ENCODE data around the gene SCN4A.
"Not testable (repeated sequence)": the region's sequence is repeated elsewhere in the genome, so short reads cannot be mapped to it uniquely, and the experiment has no call there.

The SCN4A gene

DNA sequence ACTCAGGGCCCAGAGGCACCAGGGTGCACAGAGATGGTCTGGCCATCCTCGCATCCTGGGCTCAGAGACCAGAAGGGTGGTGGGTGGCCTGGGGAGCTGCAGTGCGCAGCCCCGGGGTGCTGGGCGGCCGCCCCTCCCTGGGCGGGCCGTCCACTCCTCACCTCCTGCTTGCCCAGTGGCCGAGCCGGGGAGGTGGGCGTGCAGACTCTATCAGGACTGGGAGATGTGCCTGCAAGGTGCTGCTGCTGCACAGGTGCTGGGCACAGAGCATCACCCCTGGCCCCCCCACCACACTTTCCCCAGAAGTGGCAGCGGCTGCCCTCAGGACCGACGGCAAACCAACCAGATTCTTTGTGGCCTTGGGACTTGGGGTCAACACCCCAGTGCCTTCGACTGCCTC lies at the start of gene SCN4A:
Gene SCN4A, minus strand, starts transcription at position 123 of the 400 bp plus-strand sequence. Its CDS starts 77 bp downstream, at position 46.
- no peak within 1 kb of the TSS for H3K4me3 ChIP-seq (replicated peaks; ENCODE audit: low read depth, low read length)
- TF ChIP-seq, protein P1, sequence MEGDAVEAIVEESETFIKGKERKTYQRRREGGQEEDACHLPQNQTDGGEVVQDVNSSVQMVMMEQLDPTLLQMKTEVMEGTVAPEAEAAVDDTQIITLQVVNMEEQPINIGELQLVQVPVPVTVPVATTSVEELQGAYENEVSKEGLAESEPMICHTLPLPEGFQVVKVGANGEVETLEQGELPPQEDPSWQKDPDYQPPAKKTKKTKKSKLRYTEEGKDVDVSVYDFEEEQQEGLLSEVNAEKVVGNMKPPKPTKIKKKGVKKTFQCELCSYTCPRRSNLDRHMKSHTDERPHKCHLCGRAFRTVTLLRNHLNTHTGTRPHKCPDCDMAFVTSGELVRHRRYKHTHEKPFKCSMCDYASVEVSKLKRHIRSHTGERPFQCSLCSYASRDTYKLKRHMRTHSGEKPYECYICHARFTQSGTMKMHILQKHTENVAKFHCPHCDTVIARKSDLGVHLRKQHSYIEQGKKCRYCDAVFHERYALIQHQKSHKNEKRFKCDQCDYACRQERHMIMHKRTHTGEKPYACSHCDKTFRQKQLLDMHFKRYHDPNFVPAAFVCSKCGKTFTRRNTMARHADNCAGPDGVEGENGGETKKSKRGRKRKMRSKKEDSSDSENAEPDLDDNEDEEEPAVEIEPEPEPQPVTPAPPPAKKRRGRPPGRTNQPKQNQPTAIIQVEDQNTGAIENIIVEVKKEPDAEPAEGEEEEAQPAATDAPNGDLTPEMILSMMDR (IDR thresholded peaks at IDR 0.05; ENCODE audit: low read depth, low read length, missing control alignments) = no peak
- no peak for DNase-seq (ENCODE audit: extremely low read depth, low read depth)

DNA sequence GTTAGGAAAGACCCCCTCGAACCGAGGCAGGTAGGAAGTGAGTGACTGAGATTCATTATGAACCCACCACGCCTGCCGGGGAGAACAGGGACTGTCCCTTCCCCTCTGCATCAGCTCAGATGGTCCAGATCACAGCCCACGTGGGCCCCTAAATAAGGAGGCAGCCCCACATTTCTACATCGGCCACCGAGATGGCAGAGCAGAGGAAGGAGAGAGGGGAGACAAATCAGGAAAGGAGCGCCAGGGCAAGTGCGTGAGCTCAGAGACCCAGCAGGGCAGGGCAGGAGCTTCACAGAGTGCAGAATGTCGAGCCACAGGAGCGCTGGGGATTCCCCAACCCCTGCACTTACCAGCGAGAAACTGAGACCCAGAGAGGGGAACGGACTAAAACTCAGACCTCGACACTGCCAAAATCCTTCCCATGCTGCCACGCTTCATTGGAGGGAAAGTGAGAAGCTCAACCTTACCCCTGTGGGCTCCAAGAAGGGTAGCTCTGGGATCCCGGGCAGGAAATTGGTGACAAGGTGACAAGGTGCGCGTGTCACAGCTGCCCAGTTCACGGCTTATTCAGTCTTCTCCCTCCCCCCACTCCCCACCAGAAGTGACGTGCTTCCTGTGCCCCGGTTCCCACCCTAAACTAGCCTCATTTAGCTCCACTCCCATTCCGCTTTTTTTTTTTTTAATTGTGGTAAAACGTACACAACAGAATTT lies 47.5 kb upstream of the SCN4A start, which contains the start of gene ICAM2:
Gene ICAM2, minus strand, starts transcription at position 578 of the 711 bp plus-strand sequence. CDS start 13,942 bp downstream, outside the sequence.
- no peak for DNase-seq (ENCODE audit: extremely low read depth, low read depth)
- peak within 1 kb of the TSS; percentile 24 for H3K4me3 ChIP-seq (replicated peaks; ENCODE audit: low read depth, low read length)
- TF ChIP-seq, protein P1 (IDR thresholded peaks at IDR 0.05; ENCODE audit: low read depth, low read length, missing control alignments) = no peak

DNA sequence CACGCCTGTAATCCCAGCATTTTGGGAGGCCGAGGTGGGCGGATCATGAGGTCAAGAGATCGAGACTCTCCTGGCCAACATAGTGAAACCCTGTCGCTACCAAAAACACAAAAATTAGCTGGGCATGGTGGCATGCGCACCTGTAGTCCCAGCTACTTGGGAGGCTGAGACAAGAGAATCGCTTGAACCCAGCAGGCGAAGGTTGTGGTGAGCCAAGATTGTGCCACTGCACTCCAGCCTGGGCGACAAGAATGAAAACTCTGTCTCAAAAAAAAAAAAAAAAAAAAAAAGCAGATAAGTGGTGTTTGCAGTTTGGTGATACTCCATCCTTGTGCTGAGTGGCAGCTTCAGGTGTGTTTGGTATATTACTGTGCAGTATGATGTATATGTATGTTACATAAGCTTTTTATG lies 46.8 kb upstream of the SCN4A start:
- not testable (repeated sequence) for H3K4me3 ChIP-seq (replicated peaks; ENCODE audit: low read depth, low read length); DNase-seq (ENCODE audit: extremely low read depth, low read depth)

DNA sequence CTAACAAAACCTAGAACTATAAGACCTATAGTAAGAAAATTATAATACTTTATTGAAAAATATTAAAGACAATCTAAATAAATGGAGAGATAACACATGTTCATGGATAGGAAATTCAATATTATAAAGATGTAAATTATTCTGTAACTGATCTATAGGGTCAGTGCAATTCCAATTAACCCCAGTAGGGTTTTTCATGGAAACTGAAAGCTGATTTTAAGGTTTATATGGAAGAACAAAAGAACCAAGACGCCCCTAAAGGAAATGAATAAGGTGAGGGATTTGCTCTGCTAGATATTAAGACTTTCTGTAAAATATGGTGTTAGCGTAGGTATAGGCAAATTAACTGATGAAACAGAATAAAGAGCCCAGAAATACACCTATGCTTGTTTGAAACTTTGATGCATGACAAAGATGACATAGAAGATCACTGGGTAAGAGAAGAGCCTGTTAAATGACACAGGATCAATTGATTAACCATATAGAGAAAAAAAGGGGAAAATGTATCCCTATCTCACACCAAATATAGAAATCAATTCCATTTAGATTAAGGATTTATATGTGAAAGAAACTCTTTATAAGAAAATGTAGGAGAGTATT lies 44.8 kb upstream of the SCN4A start:
- H3K4me3 ChIP-seq (replicated peaks; ENCODE audit: low read depth, low read length) = no peak overlapping the region
- TF ChIP-seq, protein P1 (IDR thresholded peaks at IDR 0.05; ENCODE audit: low read depth, low read length, missing control alignments) = no peak
- no peak for DNase-seq (ENCODE audit: extremely low read depth, low read depth)

DNA sequence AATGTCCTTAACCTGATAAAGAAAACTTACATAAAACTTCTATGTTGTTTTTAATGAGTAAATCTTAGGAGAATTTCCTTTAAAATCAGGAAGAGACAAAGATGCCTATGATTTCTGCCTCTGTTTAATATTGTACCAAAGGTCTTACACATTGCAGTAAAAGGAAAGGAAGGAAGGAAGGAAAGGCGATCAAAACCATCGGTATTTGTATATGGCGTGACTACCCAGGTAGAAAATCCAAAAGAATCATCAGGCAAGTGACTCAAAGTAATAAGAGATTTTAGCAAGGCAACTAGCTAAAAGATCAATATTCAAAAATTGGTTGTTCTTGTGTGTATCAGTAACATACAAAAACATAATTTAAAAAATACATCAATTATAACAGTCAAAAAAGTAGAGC lies 44.3 kb upstream of the SCN4A start:
- TF ChIP-seq, protein P1 (IDR thresholded peaks at IDR 0.05; ENCODE audit: low read depth, low read length, missing control alignments) = no peak
- no peak for DNase-seq (ENCODE audit: extremely low read depth, low read depth)
- no peak overlapping the region for H3K4me3 ChIP-seq (replicated peaks; ENCODE audit: low read depth, low read length)

DNA sequence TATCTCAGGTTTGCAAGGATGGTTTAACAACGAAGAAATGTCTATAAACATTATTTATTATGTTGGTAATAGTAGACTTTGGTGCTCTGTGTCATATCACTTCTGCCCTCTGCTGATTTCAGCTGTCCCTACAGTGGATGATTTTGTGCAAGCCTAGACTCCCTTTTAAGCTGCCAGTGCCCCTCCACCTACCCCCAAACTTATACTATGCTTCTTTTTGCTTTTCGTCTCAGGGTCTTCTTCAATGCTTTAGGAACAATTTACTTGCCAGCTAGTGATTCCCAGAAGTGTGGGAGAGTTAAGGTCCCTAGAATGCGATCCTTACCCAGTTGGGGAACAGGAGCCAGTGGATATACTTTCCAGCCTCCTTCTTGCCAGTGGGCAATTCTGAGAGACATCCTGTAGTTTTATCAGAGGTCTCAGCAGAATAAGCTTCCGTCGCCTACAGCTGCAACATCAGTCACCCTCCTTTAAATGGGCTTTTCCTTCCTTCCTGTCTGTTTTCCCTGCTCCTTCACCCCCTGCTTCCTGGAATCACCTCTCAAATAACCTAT lies 43.6 kb upstream of the SCN4A start:
- DNase-seq (ENCODE audit: extremely low read depth, low read depth) = no peak
- TF ChIP-seq, protein P1 (IDR thresholded peaks at IDR 0.05; ENCODE audit: low read depth, low read length, missing control alignments) = no peak
- no peak overlapping the region for H3K4me3 ChIP-seq (replicated peaks; ENCODE audit: low read depth, low read length)

DNA sequence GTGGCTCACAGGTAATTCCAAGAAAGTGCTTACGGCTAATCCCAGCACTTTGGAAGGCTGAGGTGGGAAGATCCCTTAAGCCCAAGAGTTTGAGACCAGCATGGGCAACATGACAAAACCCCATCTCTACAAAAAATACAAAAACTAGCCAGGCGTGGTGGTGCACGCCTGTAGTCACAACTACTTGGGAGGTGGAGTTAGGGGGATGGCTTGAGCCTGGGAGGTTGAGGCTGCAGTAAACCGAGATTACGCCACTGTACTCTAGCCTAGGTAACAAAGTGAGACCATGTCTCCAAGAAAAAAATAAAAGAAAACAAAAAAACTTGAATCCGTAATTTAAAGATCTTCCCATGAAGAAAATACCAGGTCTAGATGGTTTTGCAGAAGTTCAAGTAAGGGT lies 42.7 kb upstream of the SCN4A start:
- TF ChIP-seq, protein P1 (IDR thresholded peaks at IDR 0.05; ENCODE audit: low read depth, low read length, missing control alignments) = no peak
- H3K4me3 ChIP-seq (replicated peaks; ENCODE audit: low read depth, low read length) = no peak overlapping the region
- DNase-seq (ENCODE audit: extremely low read depth, low read depth) = no peak
